GM13976 (cell line): ENCODE results near the gene TUBB4A.
A peak's percentile ranks its signal among the peaks of the same experiment; 100 is the strongest.

Source experiments
- DNase-seq: peaks from one replicate; pipeline ENCODE4 v3.0.0; 2012; ENCODE audit warnings: low spot score
- CTCF ChIP-seq: IDR thresholded peaks from 2 replicates; pipeline ENCODE4 v1.5.1; 2012; ENCODE audit warnings: borderline replicate concordance, mild to moderate bottlenecking; ENCODE audit not compliant: insufficient read depth; ENCODE audit errors: extremely low read depth, missing control alignments, control extremely low read depth
- in situ Hi-C: fragments of 300-500 bp; cut with MboI; formaldehyde crosslinking; loops from one replicate; pipeline ENCODE4 v1.12.0; 2022; ENCODE audit warnings: low sequenced_read_pairs, mixed read lengths, inconsistent platforms; ENCODE audit not compliant: unreplicated experiment

TUBB4A gene

GRCh38 chr19:6503407-6504201 lies 1.5 kb upstream of the TUBB4A start:
- TF ChIP-seq CTCF: no peak
- DNase-seq: no peak
- in situ Hi-C loops: loop anchor here (25.0 kb wide), 1 partner anchor 359 kb away; no protein-coding TSS in a partner anchor

DNA sequence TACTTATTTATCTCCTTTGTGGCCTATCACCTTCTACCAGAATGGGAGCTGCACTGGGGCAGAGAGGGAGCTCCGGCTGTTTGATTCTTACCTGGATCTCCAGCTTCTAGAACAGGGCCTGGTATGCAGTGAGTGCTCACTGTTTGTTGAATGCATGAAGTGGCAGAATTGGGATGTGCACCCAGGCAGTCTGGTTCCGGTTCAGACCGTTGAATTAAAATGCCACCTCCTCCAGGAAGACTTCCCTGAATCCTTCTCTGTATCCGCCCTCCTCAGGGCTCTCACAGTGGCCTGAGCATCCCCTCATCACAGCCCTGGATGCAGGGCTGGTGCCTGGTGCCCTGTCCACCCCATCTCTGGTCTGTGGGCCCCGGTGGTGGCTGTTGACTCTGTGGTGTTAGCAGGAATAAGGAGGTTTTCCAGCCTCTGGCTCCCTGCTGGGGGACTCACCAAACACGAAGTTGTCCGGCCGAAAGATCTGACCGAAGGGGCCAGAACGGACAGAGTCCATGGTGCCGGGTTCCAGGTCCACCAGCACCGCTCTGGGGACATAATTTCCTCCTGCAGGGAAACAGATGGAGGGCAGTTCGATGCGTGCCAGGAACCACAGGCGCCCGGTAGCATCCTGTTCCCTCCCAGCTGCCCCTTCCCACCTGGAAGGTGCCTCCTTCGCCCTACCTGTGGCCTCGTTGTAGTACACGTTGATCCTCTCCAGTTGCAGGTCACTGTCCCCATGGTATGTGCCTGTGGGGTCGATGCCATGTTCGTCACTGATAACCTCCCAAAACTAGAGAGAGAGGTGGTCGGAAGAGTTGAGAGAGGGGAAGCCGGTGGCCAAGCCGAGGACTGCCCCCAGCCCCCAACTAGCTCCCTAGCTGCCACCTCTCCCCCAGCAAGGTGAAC lies 1.0 kb downstream of the TUBB4A start:
- no peak for TF ChIP-seq CTCF
- in situ Hi-C loops: loop anchor here (25.0 kb wide), 1 partner anchor 361 kb away; no protein-coding TSS in a partner anchor
- DNase-seq: no peak

DNA sequence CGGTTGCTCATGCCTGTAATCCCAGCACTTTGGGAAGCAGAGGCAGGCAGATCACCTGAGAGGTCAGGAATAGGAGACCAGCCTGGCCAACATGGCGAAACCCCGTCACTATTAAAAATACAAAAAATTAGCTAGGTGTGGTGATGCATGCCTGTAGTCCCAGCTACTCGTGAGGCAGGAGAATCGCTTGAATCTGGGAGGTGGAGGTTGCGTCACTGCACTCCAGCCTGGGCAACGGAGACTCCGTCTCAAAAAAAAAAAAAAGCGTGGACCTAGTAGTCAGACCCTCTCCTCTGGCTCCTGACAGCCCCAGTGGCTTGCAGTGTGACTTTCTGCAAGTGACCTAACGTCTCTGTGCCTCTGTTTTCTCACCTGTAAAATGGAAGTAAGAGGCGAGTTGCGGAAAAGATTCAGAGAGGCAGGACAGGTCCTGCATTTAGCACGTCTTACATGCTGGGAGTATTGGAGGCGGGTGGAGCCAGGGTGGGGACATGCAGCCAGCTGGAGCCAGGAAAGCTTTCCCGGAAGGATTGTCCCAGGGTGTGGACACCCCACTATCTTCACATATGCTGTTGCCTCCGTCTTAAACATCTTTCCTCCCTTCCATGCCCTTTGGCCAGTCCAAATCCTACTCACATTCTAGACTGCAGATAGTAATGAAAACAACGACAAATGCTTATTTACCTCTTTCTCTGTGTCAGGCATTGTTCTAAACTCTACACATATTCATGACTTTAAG lies 2.9 kb downstream of the TUBB4A start:
- in situ Hi-C loops: no loop called here
- no peak for DNase-seq
- no peak for TF ChIP-seq CTCF

DNA sequence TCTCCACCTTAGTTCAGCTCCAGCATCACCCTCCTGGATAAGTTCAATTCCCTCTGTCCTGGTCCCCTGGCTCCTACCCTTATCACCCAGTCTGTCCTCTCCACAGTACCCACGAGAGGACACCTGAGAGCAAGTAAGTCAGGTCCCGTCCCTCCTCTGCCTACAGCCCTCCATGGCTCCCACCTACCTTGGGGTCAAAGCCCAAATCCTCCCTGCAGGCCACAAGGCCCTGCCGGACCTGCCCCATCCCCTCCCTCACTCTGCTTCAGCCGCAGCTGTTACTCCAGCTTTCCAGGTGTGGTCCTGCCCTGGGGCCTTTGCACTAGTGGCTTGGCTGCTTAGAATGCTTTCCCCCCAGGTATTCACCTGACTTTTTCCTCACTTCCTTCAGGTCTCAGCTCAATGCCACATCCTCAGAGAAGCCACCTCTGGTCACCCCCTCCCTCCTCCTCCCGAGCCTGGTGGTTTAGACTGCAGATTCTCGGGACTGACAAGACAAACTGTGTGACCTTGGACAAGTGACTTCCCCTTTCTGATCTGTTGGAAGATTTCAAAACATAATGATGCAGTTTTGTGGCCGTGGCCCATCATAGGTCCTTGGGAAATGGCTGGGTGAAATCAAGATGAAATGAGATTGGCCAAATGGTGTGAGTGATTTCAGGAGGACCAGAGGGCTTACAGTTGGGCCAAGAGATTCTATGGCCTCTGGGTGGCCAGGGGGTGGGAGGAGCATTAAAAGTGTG lies 3.6 kb downstream of the TUBB4A start:
- TF ChIP-seq CTCF: no peak
- DNase-seq: peak; percentile 12
- in situ Hi-C loops: no loop called here

- TF ChIP-seq CTCF: no peak
- in situ Hi-C loops: no loop called here
- peak; percentile 6 for DNase-seq
Observed at GRCh38 chr19:6495947-6496346, 6.2 kb downstream of the TUBB4A start.

DNA sequence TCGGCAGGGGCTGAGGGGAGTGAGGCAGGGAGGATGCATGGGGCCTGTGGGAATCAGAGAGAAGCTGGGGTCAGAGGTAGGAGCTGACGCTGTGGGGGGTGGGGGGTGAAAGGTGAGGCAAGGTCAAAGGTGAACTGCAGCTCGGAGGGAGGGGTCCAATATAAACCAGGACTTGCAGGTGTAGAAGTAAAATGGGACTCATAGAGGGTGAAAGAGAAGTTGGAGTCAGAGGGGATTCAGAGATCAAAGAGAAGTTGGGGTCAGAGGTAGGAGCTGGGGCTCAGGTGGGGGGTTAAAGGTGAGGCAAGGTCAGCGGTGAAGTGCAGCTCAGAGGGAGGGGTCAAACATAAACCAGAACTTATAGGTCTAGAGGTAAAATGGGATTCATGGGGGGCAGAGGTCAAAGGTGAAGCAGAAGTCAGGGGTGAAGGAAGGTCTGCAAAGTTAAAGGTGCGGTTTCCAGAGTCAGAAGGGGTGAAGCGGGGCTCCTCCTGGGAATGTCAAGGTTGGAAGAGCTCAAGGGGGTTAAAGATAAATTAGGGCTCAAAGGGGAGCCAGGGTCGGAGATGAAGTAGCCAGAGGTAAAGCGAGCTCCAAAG lies 7.6 kb downstream of the TUBB4A start:
- TF ChIP-seq CTCF: no peak
- in situ Hi-C loops: no loop called here

More for the DNA sequence above, 7.6 kb downstream of the TUBB4A start:
- peak; percentile 4 for DNase-seq
